T-cell (primary cell): ENCODE measurements around the gene FLVCR1. TPM values are rescaled to one million over a fixed set of nuclear protein-coding genes. Genes with fewer than 3 reads are reported as not detected.

ENCODE experiments used
- ATAC-seq, 4 experiments: fragments of 200-7000 bp in 3 of 4; fragments of 150-1000 bp in 1 of 4; cut with Tn5 transposase; replicated peaks in 1 of 4; 1 replicate in 3 of 4; 2 replicates in 1 of 4; pipeline ENCODE4 v1.10.0; 2021; ENCODE audit warnings: moderate library complexity in 3 of 4, mild to moderate bottlenecking in 2 of 4, moderate number of reproducible peaks in 1 of 4
- CTCF ChIA-PET, 2 donors: fragments of 300-600 bp; sonication (Branson Sonifier 250); formaldehyde crosslinking; loops; one replicate each; lab custom pipeline; 2022; ENCODE audit warnings: antibody characterized with exemption in 2 of 2; lab: Charles Lee
- POLR2A ChIA-PET, 2 donors: fragments of 300-600 bp; sonication (Branson Sonifier 250); formaldehyde crosslinking; loops; one replicate each; lab custom pipeline; 2022; ENCODE audit warnings: antibody characterized with exemption in 2 of 2; lab: Charles Lee
- DNase-seq, 35 experiments: peaks; one replicate each; pipeline versions ENCODE4 v3.0.0 to v3.0.0-alpha.2; 2013 to 2023
- H3K27ac ChIP-seq: one replicate; pipeline ENCODE4 v1.5.1; 2013; ENCODE audit warnings: low read length
- H3K27me3 ChIP-seq, 2 experiments: replicated peaks in 1 of 2; 1 replicate in 1 of 2; 2 replicates in 1 of 2; pipeline versions ENCODE4 v1.6.1 to v1.7.0; 2013; ENCODE audit warnings: low read length in 1 of 2, mixed read lengths in 1 of 2; ENCODE audit not compliant: control insufficient read depth in 2 of 2, insufficient read depth in 2 of 2; ENCODE audit errors: extremely low read depth in 1 of 2
- H3K36me3 ChIP-seq, 2 donors: 1 replicate in 1 of 2; 2 replicates in 1 of 2; pipeline versions ENCODE4 v1.6.1 to v1.7.0; 2013; ENCODE audit warnings: low read length in 1 of 2; ENCODE audit not compliant: control insufficient read depth in 2 of 2, insufficient read depth in 1 of 2; ENCODE audit errors: extremely low read depth in 1 of 2
- H3K4me1 ChIP-seq, 2 experiments: 1 replicate in 1 of 2; 2 replicates in 1 of 2; pipeline versions ENCODE4 v1.6.1 to v1.7.0; 2013; ENCODE audit warnings: low read length in 2 of 2, mixed read lengths in 1 of 2; ENCODE audit not compliant: insufficient read depth in 2 of 2, control insufficient read depth in 1 of 2; ENCODE audit errors: extremely low read depth in 1 of 2
- H3K4me3 ChIP-seq, 2 donors: 1 replicate in 1 of 2; 2 replicates in 1 of 2; pipeline versions ENCODE4 v1.5.1 to v1.7.0; 2013; ENCODE audit warnings: mild to moderate bottlenecking in 2 of 2, low read length in 1 of 2, moderate library complexity in 1 of 2; ENCODE audit not compliant: control insufficient read depth in 1 of 2; ENCODE audit errors: extremely low read depth in 1 of 2
- H3K9me3 ChIP-seq: 2 replicates; pipeline ENCODE4 v1.7.0; 2013
- H3K27ac Mint-ChIP-seq, 2 donors: one replicate each; pipeline ENCODE4 v1.8.0; 2020 to 2021; ENCODE audit warnings: mild to moderate bottlenecking in 2 of 2, mixed read lengths in 2 of 2
- H3K27me3 Mint-ChIP-seq, 2 donors: one replicate each; pipeline ENCODE4 v1.8.0; 2021 to 2022; ENCODE audit warnings: mixed read lengths in 2 of 2
- H3K36me3 Mint-ChIP-seq: one replicate; pipeline ENCODE4 v1.8.0; 2021; ENCODE audit warnings: mixed read lengths
- H3K4me1 Mint-ChIP-seq, 3 donors: one replicate each; pipeline ENCODE4 v1.8.0; 2020 to 2022; ENCODE audit warnings: mixed read lengths in 3 of 3, mild to moderate bottlenecking in 1 of 3
- H3K4me3 Mint-ChIP-seq, 3 donors: one replicate each; pipeline ENCODE4 v1.8.0; 2020 to 2022; ENCODE audit warnings: mild to moderate bottlenecking in 3 of 3, mixed read lengths in 3 of 3, moderate library complexity in 3 of 3
- H3K9me3 Mint-ChIP-seq, 3 donors: one replicate each; pipeline ENCODE4 v1.8.0; 2020 to 2022; ENCODE audit warnings: mixed read lengths in 3 of 3
- WGBS: methylation state at CpG from one replicate; pipeline ENCODE4 v1.1.5; 2013; ENCODE audit warnings: missing lambda C conversion rate; ENCODE audit not compliant: insufficient coverage; 5-methylcytosine and 5-hydroxymethylcytosine counted together
- total RNA-seq, 35 experiments: library from RNA in 6 of 35; stranded (reverse) in 6 of 35; fragments of 120-200 nt in 1 of 35; gene quantifications; one replicate each; pipeline versions ENCODE4 v1.2.1 to v1.2.4 and lab custom pipeline; 2013 to 2026

The FLVCR1 gene
- total RNA-seq, 5 donors from 2014 or later (not counting 1 experiment from before 2014, with no cell fraction given) = 8.5 to 10.8 (median 9.5) TPM

DNA sequence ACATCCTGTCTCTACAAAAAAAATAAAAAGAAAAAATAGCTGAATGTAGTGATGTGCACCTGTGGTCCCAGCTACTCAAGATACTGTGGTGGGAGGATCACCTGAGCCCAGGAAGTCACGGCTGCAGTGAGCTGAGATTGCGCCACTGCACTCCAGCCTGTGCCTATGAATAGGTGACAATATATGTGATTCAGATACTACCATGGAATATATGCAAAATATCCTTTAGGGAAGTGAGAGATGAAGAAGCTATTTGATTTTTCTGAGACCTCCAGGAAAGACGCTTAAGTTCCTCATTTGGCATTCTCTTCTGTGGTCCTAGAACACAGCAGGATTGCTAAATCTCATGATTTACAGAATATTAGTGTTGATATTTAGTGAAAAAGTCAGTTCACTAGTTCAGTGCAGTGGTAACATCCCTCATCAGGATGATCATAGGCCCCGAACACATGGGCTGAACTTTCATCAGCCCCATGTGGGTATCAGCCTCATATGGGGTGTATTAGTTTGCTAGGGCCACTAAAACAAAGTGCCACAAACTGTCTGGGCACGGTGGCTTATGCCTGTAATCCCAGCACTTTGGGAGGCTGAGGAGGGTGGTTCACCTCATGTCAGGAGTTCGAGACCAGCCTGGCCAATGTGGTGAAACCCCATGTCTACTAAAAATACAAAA lies 86.3 kb downstream of the FLVCR1 start:
- Histone ChIP-seq H3K9me3 (no peaks in the 10 kb centered on the region), H3K27me3 (peaks cover 0 to 4% of the 10 kb centered on the region in 2 experiments), H3K36me3 (no peaks in the 10 kb centered on the region), H3K4me3 (no peak overlapping the region), H3K4me1 (no peaks in the 10 kb centered on the region), H3K27ac (no peak overlapping the region)
- Mint-ChIP-seq H3K9me3 (peaks cover 4 to 8% (median 7%) of the 10 kb centered on the region in 3 donors), H3K27ac (no peak overlapping the region), H3K27me3 (peaks cover 7 to 8% of the 10 kb centered on the region in 2 donors), H3K4me1 (peaks cover 0 to under 1% (median 0%) of the 10 kb centered on the region in 3 donors), H3K4me3 (no peak overlapping the region), H3K36me3 (no peaks in the 10 kb centered on the region)
- WGBS = no CpG with 5 or more reads among the region's 6 CpGs
- DNase-seq (no peak), ATAC-seq (no peak)
- POLR2A ChIA-PET = no interaction called here
- CTCF ChIA-PET = no interaction called here

DNA sequence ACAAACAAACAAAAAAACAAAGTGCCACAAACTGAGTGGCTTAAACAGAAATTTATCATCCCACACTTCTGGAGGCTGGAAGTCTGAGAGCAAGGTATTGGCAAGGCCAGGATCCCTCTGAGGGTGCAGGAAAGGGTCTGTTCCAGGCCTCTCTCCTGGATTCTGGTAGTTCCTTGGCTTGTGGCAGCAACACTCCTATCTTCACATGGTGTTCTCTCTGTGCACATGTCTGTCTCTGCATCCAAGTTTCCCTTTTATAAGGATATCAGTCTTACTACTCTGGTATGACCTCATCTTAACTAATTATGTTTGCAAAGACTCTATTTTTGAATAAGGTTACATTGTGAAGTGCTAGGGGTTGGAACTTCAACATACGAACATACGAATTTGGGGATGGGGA lies 87.0 kb downstream of the FLVCR1 start:
- no peak for ATAC-seq
- POLR2A ChIA-PET = no interaction called here
- Histone ChIP-seq H3K4me1 (peaks cover 0 to 2% of the 10 kb centered on the region in 2 experiments), H3K36me3 (no peaks in the 10 kb centered on the region), H3K4me3 (no peak overlapping the region), H3K27ac (no peak overlapping the region), H3K27me3 (peaks cover 0 to 10% of the 10 kb centered on the region in 2 experiments), H3K9me3 (no peaks in the 10 kb centered on the region)
- no peaks in the 10 kb centered on the region for H3K36me3 Mint-ChIP-seq
- H3K4me1 Mint-ChIP-seq = peaks cover under 1 to 5% (median 3%) of the 10 kb centered on the region in 3 donors
- no peak overlapping the region for H3K4me3 Mint-ChIP-seq
- no peak for DNase-seq
- peaks cover 4 to 6% (median 4%) of the 10 kb centered on the region in 3 donors for H3K9me3 Mint-ChIP-seq
- WGBS = no CpG with 5 or more reads among the region's 2 CpGs
- no peak overlapping the region for H3K27ac Mint-ChIP-seq
- CTCF ChIA-PET = no interaction called here
- peaks cover 9 to 14% of the 10 kb centered on the region in 2 donors for H3K27me3 Mint-ChIP-seq

- CTCF ChIA-PET = no interaction called here
- Histone ChIP-seq H3K27ac (no peak overlapping the region), H3K27me3 (peaks cover 0 to 16% of the 10 kb centered on the region in 2 experiments), H3K4me1 (peaks cover 0 to 7% of the 10 kb centered on the region in 2 experiments), H3K36me3 (no peaks in the 10 kb centered on the region), H3K9me3 (no peaks in the 10 kb centered on the region), H3K4me3 (no peak overlapping the region)
- POLR2A ChIA-PET = no interaction called here
- Mint-ChIP-seq H3K4me3 (no peak overlapping the region), H3K27me3 (peaks cover 12 to 17% of the 10 kb centered on the region in 2 donors), H3K9me3 (peaks cover 0 to 4% (median 2%) of the 10 kb centered on the region in 3 donors), H3K4me1 (peaks cover 4 to 8% (median 5%) of the 10 kb centered on the region in 3 donors), H3K27ac (no peak overlapping the region), H3K36me3 (no peaks in the 10 kb centered on the region)
- WGBS = 80% methylated on average over 1 of the region's 4 CpGs
- no peak for DNase-seq
- ATAC-seq = no peak
Observed at GRCh38 chr1:212945463-212946160, 87.5 kb downstream of the FLVCR1 start.

DNA sequence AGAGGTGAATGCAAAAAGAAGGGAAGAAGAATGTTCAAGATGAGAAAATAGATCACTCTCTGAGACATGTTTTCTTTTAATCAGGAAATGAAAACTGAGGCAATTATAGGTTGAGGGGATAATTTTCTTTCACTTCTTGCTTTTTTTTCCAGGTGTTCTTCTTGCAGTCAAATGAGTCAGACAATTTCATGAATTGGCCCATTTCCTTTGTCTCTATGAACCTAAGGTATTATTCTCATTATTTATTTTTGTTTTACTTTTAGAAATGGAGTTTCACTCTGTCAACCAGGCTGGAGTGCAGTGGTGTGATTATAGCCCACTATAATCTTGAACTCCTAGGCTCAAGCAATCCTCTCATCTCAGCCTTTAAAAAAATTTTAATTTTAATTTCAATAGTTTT lies 88.8 kb downstream of the FLVCR1 start:
- no peaks in the 10 kb centered on the region for H3K36me3 Mint-ChIP-seq

More for the DNA sequence above, 88.8 kb downstream of the FLVCR1 start:
- POLR2A ChIA-PET = no interaction called here
- no peak overlapping the region for H3K4me3 ChIP-seq
- H3K27ac ChIP-seq = no peak overlapping the region
- H3K9me3 ChIP-seq = no peaks in the 10 kb centered on the region
- no peak for ATAC-seq
- H3K36me3 ChIP-seq = no peaks in the 10 kb centered on the region
- peaks cover 4 to 13% (median 9%) of the 10 kb centered on the region in 3 donors for H3K4me1 Mint-ChIP-seq
- CTCF ChIA-PET = no interaction called here
- no peak overlapping the region for H3K27ac Mint-ChIP-seq
- H3K9me3 Mint-ChIP-seq = no peaks in the 10 kb centered on the region
- H3K4me1 ChIP-seq = peaks cover 0 to 17% of the 10 kb centered on the region in 2 experiments
- peaks cover 13 to 23% of the 10 kb centered on the region in 2 donors for H3K27me3 Mint-ChIP-seq
- peaks cover 2 to 27% of the 10 kb centered on the region in 2 experiments for H3K27me3 ChIP-seq
- no peak overlapping the region for H3K4me3 Mint-ChIP-seq
- no peak for DNase-seq

Other genes with a start within 250 kb of the FLVCR1 start
- gene ATF3, start 249.5 kb upstream of the FLVCR1 start, total RNA-seq = 10 to 100 TPM in 2 of 5 donors, 1 to 10 TPM in 3; 1.5 to 20.1 (median 3.1) TPM
- gene BATF3, start 158.4 kb upstream of the FLVCR1 start, total RNA-seq = 1 to 10 TPM in 3 of 5 donors, under 1 TPM in 2; 0.30 to 3.2 (median 2.1) TPM
- 10 to 100 TPM; 24.2 to 37.8 (median 29.7) TPM for gene NSL1, start 66.5 kb upstream of the FLVCR1 start, total RNA-seq
- 10 to 100 TPM in 4 of 5 donors, 1 to 10 TPM in 1; 9.5 to 14.7 (median 12.9) TPM for gene TATDN3, start 66.4 kb upstream of the FLVCR1 start, total RNA-seq
- gene SPATA45, start 10.6 kb upstream of the FLVCR1 start, total RNA-seq = under 1 TPM in 1 of 5 donors, not detected in 4; 0.57 TPM
- gene VASH2, start 92.3 kb downstream of the FLVCR1 start, total RNA-seq = under 1 TPM in 4 of 5 donors, not detected in 1; 0.47 to 0.85 (median 0.53) TPM
- 10 to 100 TPM; 58.2 to 73.8 (median 67.1) TPM for gene ANGEL2, start 157.6 kb downstream of the FLVCR1 start, total RNA-seq
- 10 to 100 TPM; 11.0 to 12.8 (median 11.7) TPM for gene RPS6KC1, start 193.0 kb downstream of the FLVCR1 start, total RNA-seq